Measurements from ENCODE around the gene AASS. TPM values are rescaled to one million over a fixed set of nuclear protein-coding genes. Genes with fewer than 3 reads are reported as not detected.
A peak's percentile ranks its signal among the peaks of the same experiment; 100 is the strongest.
"Not testable (repeated sequence)": the region's sequence is repeated elsewhere in the genome, so short reads cannot be mapped to it uniquely, and the experiment has no call there.

Gene AASS
- polyA plus RNA-seq, 3 donors from 2014 or later, result 0.76 to 0.81 TPM; not detected in 1

GRCh38 chr7:122137251-122138077, 6.6 kb downstream of the AASS start:
- peaks cover 13 to 23% of the 10 kb centered on the region in 2 donors for H3K4me1 Mint-ChIP-seq
- peaks cover 0 to 1% (median 0%) of the 10 kb centered on the region in 6 donors for H3K9me3 Mint-ChIP-seq
- H3K27me3 Mint-ChIP-seq (ENCODE audit: low read depth in 3 of 3), result peaks cover 3 to 4% (median 4%) of the 10 kb centered on the region in 3 donors
- H3K27ac Mint-ChIP-seq, result peak overlapping the region in 3 of 6 donors; percentile 2 to 49 (median 23)
- H3K36me3 Mint-ChIP-seq, result no peaks in the 10 kb centered on the region
- no peak for DNase-seq
- peak overlapping the region; percentile 59 to 77 (median 66) for H3K4me3 Mint-ChIP-seq

DNA sequence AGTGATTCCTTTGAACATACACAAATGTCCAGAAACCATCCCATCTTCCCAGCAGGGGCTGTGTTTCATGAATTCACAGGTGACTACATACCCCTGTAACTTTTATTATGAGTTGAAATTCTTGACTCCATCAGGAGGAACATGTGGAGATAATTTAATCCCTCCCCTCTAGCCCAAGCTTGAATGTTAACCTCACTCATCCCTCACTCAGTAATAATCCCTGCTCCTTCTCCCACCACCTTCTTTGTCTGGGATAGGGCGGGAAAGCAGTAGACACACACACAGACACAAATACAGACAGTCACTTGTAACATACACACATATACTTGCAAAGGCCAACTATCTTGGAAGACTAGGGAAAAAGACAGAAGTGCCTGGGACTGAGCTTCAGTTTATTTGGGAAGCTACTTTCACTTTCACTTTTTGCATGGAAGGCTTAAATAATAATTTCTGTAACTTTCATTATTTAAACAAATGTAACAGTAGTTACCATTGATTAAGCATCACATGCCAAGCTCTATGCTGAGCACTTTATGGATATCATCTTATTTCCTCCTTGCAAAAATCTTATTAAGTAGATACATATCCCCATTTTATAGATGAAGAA, 7.3 kb downstream of the AASS start:
- Mint-ChIP-seq H3K9me3 (peaks cover 0 to 1% (median 0%) of the 10 kb centered on the region in 6 donors), H3K4me1 (peaks cover 13 to 23% of the 10 kb centered on the region in 2 donors), H3K27me3 (ENCODE audit: low read depth in 3 of 3) (peaks cover 2 to 4% (median 4%) of the 10 kb centered on the region in 3 donors), H3K36me3 (no peaks in the 10 kb centered on the region), H3K4me3 (peak overlapping the region; percentile 59 to 77 (median 66)), H3K27ac (peak overlapping the region in 1 of 6 donors; percentile 29)
- no peak for DNase-seq

GRCh38 chr7:122136078-122136477, 8.0 kb downstream of the AASS start:
- Mint-ChIP-seq H3K4me1 (peaks cover 13 to 23% of the 10 kb centered on the region in 2 donors), H3K9me3 (peaks cover 0 to 1% (median 0%) of the 10 kb centered on the region in 6 donors), H3K27ac (no peak overlapping the region), H3K36me3 (no peaks in the 10 kb centered on the region), H3K4me3 (peak overlapping the region in 1 of 5 donors; percentile 1), H3K27me3 (ENCODE audit: low read depth in 3 of 3) (peaks cover 2 to 4% (median 4%) of the 10 kb centered on the region in 3 donors)
- DNase-seq, result no peak

GRCh38 chr7:122135275-122135674, 8.8 kb downstream of the AASS start:
- DNase-seq, result no peak
- Mint-ChIP-seq H3K27ac (no peak overlapping the region), H3K9me3 (peaks cover 0 to 1% (median 0%) of the 10 kb centered on the region in 6 donors), H3K27me3 (ENCODE audit: low read depth in 3 of 3) (peaks cover 2 to 4% (median 4%) of the 10 kb centered on the region in 3 donors), H3K36me3 (no peaks in the 10 kb centered on the region), H3K4me1 (peaks cover 13 to 23% of the 10 kb centered on the region in 2 donors), H3K4me3 (no peak overlapping the region)

DNA sequence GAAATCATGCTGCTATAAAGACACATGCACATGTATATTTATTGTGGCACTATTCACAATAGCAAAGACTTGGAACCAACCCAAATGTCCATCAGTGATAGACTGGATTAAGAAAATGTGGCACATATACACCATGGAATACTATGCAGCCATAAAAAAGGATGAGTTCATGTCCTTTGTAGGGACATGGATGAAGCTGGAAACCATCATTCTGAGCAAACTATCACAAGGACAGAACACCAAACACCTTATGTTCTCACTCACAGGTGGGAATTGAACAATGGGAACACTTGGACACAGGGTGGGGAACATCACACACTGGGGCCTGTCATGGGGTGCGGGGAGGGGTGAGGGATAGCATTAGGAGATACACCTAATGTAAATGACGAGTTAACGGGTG, 9.3 kb downstream of the AASS start:
- peaks cover 13 to 23% of the 10 kb centered on the region in 2 donors for H3K4me1 Mint-ChIP-seq
- H3K36me3 Mint-ChIP-seq; DNase-seq; H3K9me3 Mint-ChIP-seq; H3K27ac Mint-ChIP-seq; H3K27me3 Mint-ChIP-seq (ENCODE audit: low read depth in 3 of 3); H3K4me3 Mint-ChIP-seq: not testable (repeated sequence)

GRCh38 chr7:122133477-122133876, 10.6 kb downstream of the AASS start:
- Mint-ChIP-seq H3K27ac (no peak overlapping the region), H3K36me3 (no peaks in the 10 kb centered on the region), H3K4me1 (peaks cover 12 to 21% of the 10 kb centered on the region in 2 donors), H3K9me3 (peaks cover 0 to 1% (median 0%) of the 10 kb centered on the region in 6 donors), H3K4me3 (no peak overlapping the region), H3K27me3 (ENCODE audit: low read depth in 3 of 3) (peaks cover under 1 to 4% (median 4%) of the 10 kb centered on the region in 3 donors)
- DNase-seq, result no peak

DNA sequence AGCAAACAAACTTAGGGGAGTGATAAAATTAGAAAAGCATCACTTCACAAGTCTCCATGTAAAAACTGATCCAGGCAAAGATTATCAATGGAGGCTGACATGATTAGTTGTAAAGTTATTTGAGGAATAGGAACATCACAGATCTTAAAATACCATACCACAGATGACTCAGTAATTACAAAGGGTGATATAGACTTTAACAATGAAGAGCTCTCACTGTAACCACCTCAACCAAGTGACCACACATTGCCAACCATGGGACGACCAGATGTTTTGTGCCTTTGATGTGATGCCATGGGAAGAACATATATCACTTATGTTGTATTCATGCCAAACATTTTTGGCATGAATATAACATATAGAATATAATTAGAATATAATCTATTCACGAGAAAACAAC, 11.7 kb downstream of the AASS start:
- H3K27me3 Mint-ChIP-seq (ENCODE audit: low read depth in 3 of 3), result peaks cover 0 to 3% (median 1%) of the 10 kb centered on the region in 3 donors
- H3K36me3 Mint-ChIP-seq, result no peaks in the 10 kb centered on the region
- H3K4me3 Mint-ChIP-seq, result no peak overlapping the region
- H3K4me1 Mint-ChIP-seq, result peaks cover 5 to 10% of the 10 kb centered on the region in 2 donors
- no peak overlapping the region for H3K27ac Mint-ChIP-seq
- peaks cover 0 to 2% (median 0%) of the 10 kb centered on the region in 6 donors for H3K9me3 Mint-ChIP-seq
- DNase-seq, result no peak

- H3K27ac Mint-ChIP-seq, result no peak overlapping the region
- peaks cover 0 to 2% (median 1%) of the 10 kb centered on the region in 3 donors for H3K27me3 Mint-ChIP-seq (ENCODE audit: low read depth in 3 of 3)
- no peaks in the 10 kb centered on the region for H3K4me1 Mint-ChIP-seq
- H3K4me3 Mint-ChIP-seq, result no peak overlapping the region
- H3K9me3 Mint-ChIP-seq, result peaks cover 0 to 7% (median under 1%) of the 10 kb centered on the region in 6 donors
- H3K36me3 Mint-ChIP-seq, result peaks cover 6 to 15% (median 7%) of the 10 kb centered on the region in 3 donors
- DNase-seq, result no peak
Measured at GRCh38 chr7:122123746-122124145, 20.3 kb downstream of the AASS start.

DNA sequence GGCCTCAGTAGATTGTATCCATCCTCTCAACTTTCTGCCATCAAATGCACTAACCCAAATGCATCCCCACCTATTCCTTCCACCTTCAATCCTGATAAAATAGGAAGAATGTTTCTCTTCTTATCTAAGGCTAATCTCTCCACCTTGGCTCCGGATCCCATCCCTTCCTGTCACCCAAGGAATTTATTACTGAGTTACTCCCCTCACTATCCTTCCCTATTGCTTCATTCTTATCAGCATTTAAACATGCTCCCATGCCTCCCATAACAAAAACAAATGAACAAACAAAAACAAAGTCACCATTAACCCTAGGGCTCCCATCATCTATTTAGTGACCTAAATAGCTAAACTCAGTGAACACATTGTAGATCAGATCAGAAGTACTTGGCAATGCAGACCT, 25.3 kb downstream of the AASS start:
- Mint-ChIP-seq H3K4me3 (no peak overlapping the region), H3K9me3 (peaks cover 0 to under 1% (median 0%) of the 10 kb centered on the region in 6 donors), H3K4me1 (no peaks in the 10 kb centered on the region), H3K27ac (no peak overlapping the region), H3K27me3 (ENCODE audit: low read depth in 3 of 3) (peaks cover 0 to 2% (median 2%) of the 10 kb centered on the region in 3 donors), H3K36me3 (peaks cover 12 to 21% (median 13%) of the 10 kb centered on the region in 3 donors)
- no peak for DNase-seq

DNA sequence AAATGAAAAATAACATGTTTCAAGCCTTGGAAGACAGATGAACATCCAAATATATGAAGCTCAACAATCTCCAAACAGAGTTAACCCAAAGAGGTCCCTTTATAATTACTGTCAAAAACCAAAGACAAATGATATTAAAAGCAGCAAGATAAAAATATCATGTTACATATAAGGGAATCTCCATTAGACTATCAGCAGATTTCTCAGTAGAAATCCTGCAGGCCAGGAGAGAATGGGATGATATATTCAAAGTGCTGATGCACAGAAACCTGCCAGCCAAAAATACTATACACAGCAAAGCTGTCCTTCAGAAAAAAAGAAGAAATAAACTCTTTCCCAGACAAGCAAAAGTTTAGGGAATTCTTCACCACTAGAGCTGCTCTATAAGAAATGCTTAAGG, 41.0 kb downstream of the AASS start:
- Mint-ChIP-seq H3K9me3 (peaks cover 17 to 54% (median 31%) of the 10 kb centered on the region in 6 donors), H3K4me3 (no peak overlapping the region), H3K4me1 (no peaks in the 10 kb centered on the region), H3K27me3 (ENCODE audit: low read depth in 3 of 3) (peaks cover 0 to 2% (median 2%) of the 10 kb centered on the region in 3 donors), H3K27ac (no peak overlapping the region), H3K36me3 (peaks cover 47 to 57% (median 50%) of the 10 kb centered on the region in 3 donors)
- no peak for DNase-seq

GRCh38 chr7:122100021-122100420, 44.0 kb downstream of the AASS start:
- Mint-ChIP-seq H3K4me1 (no peaks in the 10 kb centered on the region), H3K36me3 (peaks cover 32 to 41% (median 34%) of the 10 kb centered on the region in 3 donors), H3K27me3 (ENCODE audit: low read depth in 3 of 3) (no peaks in the 10 kb centered on the region), H3K9me3 (peaks cover 13 to 36% (median 20%) of the 10 kb centered on the region in 6 donors), H3K4me3 (no peak overlapping the region), H3K27ac (no peak overlapping the region)
- DNase-seq, result no peak

DNA sequence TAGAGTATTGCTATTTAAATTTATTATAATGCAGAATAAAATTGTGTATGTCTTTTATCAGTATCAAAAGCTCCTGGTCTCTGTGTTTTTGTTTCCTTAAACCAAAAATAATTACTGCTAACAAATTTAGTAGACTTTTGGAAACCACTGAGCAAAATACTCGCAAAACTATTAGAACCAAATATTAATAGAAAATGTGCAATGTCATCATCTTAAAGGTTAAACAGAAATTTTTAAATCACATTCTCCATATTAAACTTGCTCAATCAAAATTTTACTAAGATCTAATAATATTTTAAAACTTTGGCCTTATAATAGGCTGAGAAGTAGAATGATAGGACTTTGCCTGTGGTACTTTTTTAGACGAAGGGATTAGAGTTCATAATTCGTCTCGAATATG, 48.4 kb downstream of the AASS start:
- no peak for DNase-seq
- peaks cover 0 to 2% (median 0%) of the 10 kb centered on the region in 3 donors for H3K27me3 Mint-ChIP-seq (ENCODE audit: low read depth in 3 of 3)
- peaks cover 9 to 19% (median 13%) of the 10 kb centered on the region in 3 donors for H3K36me3 Mint-ChIP-seq
- H3K4me1 Mint-ChIP-seq, result no peaks in the 10 kb centered on the region
- no peak overlapping the region for H3K27ac Mint-ChIP-seq
- H3K9me3 Mint-ChIP-seq, result peaks cover 0 to 8% (median under 1%) of the 10 kb centered on the region in 6 donors
- H3K4me3 Mint-ChIP-seq, result no peak overlapping the region

GRCh38 chr7:122094549-122094948, 49.5 kb downstream of the AASS start:
- Mint-ChIP-seq H3K9me3 (peaks cover 0 to 8% (median 0%) of the 10 kb centered on the region in 6 donors), H3K4me1 (no peaks in the 10 kb centered on the region), H3K27ac (no peak overlapping the region), H3K27me3 (ENCODE audit: low read depth in 3 of 3) (peaks cover 0 to 2% (median 0%) of the 10 kb centered on the region in 3 donors), H3K36me3 (peaks cover 0 to 9% (median 4%) of the 10 kb centered on the region in 3 donors), H3K4me3 (no peak overlapping the region)
- DNase-seq, result no peak

All from immature natural killer cell (primary cell).